KMS-11 (cell line): ENCODE data around the gene CT83.

Experiments used
- H2AFZ ChIP-seq: fragments of 200-600 bp; sonication (generic); 2 replicates; pipeline ENCODE4 v1.6.1; 2016; ENCODE audit warnings: antibody characterized with exemption, mixed run types, low read depth
- H3K27ac ChIP-seq: fragments of 200-600 bp; sonication (generic); 2 replicates; pipeline ENCODE4 v1.6.1; 2016; ENCODE audit warnings: mild to moderate bottlenecking, mixed run types
- H3K27me3 ChIP-seq: fragments of 200-600 bp; sonication (generic); 2 replicates; pipeline ENCODE4 v1.6.1; 2017; ENCODE audit warnings: mild to moderate bottlenecking, low read depth, mixed run types, moderate library complexity; ENCODE audit not compliant: insufficient read depth
- H3K36me3 ChIP-seq: fragments of 200-600 bp; sonication (generic); 2 replicates; pipeline ENCODE4 v1.6.1; 2017; ENCODE audit warnings: mild to moderate bottlenecking, mixed run types; ENCODE audit not compliant: insufficient read depth
- H3K4me1 ChIP-seq: fragments of 200-600 bp; sonication (generic); 2 replicates; pipeline ENCODE4 v1.6.1; 2016; ENCODE audit warnings: mild to moderate bottlenecking, low read depth, mixed run types; ENCODE audit not compliant: poor library complexity, severe bottlenecking
- H3K4me2 ChIP-seq: fragments of 200-600 bp; sonication (generic); 2 replicates; pipeline ENCODE4 v1.7.0; 2016; ENCODE audit warnings: mild to moderate bottlenecking, mixed run types
- H3K4me3 ChIP-seq: fragments of 200-600 bp; sonication (generic); IDR thresholded peaks from 2 replicates; pipeline ENCODE4 v1.6.1; 2017; ENCODE audit warnings: low read depth, low read length, mixed read lengths; ENCODE audit not compliant: insufficient read depth
- H3K79me2 ChIP-seq: fragments of 200-600 bp; sonication (generic); 2 replicates; pipeline ENCODE4 v1.6.1; 2016; ENCODE audit warnings: low read depth, mixed run types; ENCODE audit not compliant: insufficient read depth
- H3K9ac ChIP-seq: fragments of 200-600 bp; sonication (generic); 2 replicates; pipeline ENCODE4 v1.6.1; 2016; ENCODE audit warnings: mild to moderate bottlenecking, mixed run types
- H4K20me1 ChIP-seq: fragments of 200-600 bp; sonication (generic); 2 replicates; pipeline ENCODE4 v1.6.1; 2016; ENCODE audit warnings: mild to moderate bottlenecking, mixed run types; ENCODE audit not compliant: insufficient read depth
- CTCF ChIP-seq: fragments of 200-600 bp; sonication (generic); conservative IDR thresholded peaks from 2 replicates; pipeline ENCODE4 v1.6.1; 2017; ENCODE audit warnings: low read depth, mild to moderate bottlenecking, antibody characterized with exemption, low read length, moderate library complexity, mixed read lengths

CT83 gene

GRCh38 chrX:116427978-116428377 is 34.8 kb downstream of the CT83 start:
- Histone ChIP-seq H4K20me1 (no peaks in the 10 kb centered on the region), H3K27ac (no peak overlapping the region), H3K4me2 (no peak overlapping the region), H2AFZ (no peak overlapping the region), H3K27me3 (no peaks in the 10 kb centered on the region), H3K4me1 (no peaks in the 10 kb centered on the region), H3K9ac (no peak overlapping the region), H3K79me2 (no peaks in the 10 kb centered on the region), H3K36me3 (no peaks in the 10 kb centered on the region), H3K4me3 (no peak overlapping the region)
- TF ChIP-seq CTCF: no peak

GRCh38 chrX:116417968-116418367 is 44.8 kb downstream of the CT83 start:
- Histone ChIP-seq H3K27ac (no peak overlapping the region), H3K9ac (no peak overlapping the region), H3K79me2 (no peaks in the 10 kb centered on the region), H3K36me3 (no peaks in the 10 kb centered on the region), H3K4me3 (no peak overlapping the region), H4K20me1 (no peaks in the 10 kb centered on the region), H3K4me2 (no peak overlapping the region), H3K4me1 (no peaks in the 10 kb centered on the region), H3K27me3 (no peaks in the 10 kb centered on the region), H2AFZ (no peak overlapping the region)
- no peak for TF ChIP-seq CTCF

GRCh38 chrX:116417214-116417613 is 45.6 kb downstream of the CT83 start:
- TF ChIP-seq CTCF: no peak
- no peaks in the 10 kb centered on the region for H3K79me2 ChIP-seq
- H3K4me2 ChIP-seq: no peak overlapping the region
- H4K20me1 ChIP-seq: no peaks in the 10 kb centered on the region
- no peak overlapping the region for H3K9ac ChIP-seq
- H3K36me3 ChIP-seq: no peaks in the 10 kb centered on the region
- no peaks in the 10 kb centered on the region for H3K27me3 ChIP-seq
- H3K27ac ChIP-seq: no peak overlapping the region
- H2AFZ ChIP-seq: no peak overlapping the region
- no peaks in the 10 kb centered on the region for H3K4me1 ChIP-seq
- no peak overlapping the region for H3K4me3 ChIP-seq

- H3K79me2 ChIP-seq: no peaks in the 10 kb centered on the region
- no peaks in the 10 kb centered on the region for H3K27me3 ChIP-seq
- no peaks in the 10 kb centered on the region for H4K20me1 ChIP-seq
- no peak for TF ChIP-seq CTCF
- H3K4me2 ChIP-seq: no peak overlapping the region
- no peak overlapping the region for H2AFZ ChIP-seq
- no peak overlapping the region for H3K9ac ChIP-seq
- H3K36me3 ChIP-seq: no peaks in the 10 kb centered on the region
- H3K4me1 ChIP-seq: no peaks in the 10 kb centered on the region
- no peak overlapping the region for H3K4me3 ChIP-seq
- no peak overlapping the region for H3K27ac ChIP-seq
Measured at GRCh38 chrX:116413273-116413672, 49.5 kb downstream of the CT83 start.
